ENCODE measurements around the gene CXorf51B.

DNA sequence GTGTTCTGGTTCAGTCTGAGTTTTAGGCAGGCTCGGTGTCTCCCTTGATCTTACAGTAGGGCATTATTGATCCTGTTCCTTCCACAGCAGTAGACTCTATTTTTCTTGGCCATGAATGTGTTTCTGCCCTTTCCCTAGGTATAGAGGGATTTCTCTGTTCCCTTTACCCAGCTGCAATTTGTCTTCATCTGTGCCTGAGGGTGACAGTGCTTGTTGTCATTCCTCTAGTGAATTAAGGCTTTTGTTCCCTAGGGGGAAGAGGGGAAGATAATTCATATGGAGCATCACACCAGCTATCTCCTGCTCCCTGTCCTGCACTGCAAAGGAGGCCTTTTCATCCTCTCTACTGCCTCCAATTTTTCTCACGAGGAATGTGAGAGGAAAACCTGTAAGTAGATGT is 44.7 kb downstream of the CXorf51B start:
- TF ChIP-seq, protein P1, sequence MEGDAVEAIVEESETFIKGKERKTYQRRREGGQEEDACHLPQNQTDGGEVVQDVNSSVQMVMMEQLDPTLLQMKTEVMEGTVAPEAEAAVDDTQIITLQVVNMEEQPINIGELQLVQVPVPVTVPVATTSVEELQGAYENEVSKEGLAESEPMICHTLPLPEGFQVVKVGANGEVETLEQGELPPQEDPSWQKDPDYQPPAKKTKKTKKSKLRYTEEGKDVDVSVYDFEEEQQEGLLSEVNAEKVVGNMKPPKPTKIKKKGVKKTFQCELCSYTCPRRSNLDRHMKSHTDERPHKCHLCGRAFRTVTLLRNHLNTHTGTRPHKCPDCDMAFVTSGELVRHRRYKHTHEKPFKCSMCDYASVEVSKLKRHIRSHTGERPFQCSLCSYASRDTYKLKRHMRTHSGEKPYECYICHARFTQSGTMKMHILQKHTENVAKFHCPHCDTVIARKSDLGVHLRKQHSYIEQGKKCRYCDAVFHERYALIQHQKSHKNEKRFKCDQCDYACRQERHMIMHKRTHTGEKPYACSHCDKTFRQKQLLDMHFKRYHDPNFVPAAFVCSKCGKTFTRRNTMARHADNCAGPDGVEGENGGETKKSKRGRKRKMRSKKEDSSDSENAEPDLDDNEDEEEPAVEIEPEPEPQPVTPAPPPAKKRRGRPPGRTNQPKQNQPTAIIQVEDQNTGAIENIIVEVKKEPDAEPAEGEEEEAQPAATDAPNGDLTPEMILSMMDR (IDR thresholded peaks at IDR 0.05; ENCODE audit: low read depth, low read length), result no peak
- no peak for TF ChIP-seq EZH2phosphoT487 (IDR thresholded peaks at IDR 0.05; ENCODE audit: low read depth)
